ENCODE measurements around the gene ITGA2B. TPM values are rescaled to one million over a fixed set of nuclear protein-coding genes. Genes with fewer than 3 reads are reported as not detected.

Gene ITGA2B
- total and polyA plus RNA-seq, 2 experiments from 2014 or later, result 13.3 to 13.9 TPM

DNA sequence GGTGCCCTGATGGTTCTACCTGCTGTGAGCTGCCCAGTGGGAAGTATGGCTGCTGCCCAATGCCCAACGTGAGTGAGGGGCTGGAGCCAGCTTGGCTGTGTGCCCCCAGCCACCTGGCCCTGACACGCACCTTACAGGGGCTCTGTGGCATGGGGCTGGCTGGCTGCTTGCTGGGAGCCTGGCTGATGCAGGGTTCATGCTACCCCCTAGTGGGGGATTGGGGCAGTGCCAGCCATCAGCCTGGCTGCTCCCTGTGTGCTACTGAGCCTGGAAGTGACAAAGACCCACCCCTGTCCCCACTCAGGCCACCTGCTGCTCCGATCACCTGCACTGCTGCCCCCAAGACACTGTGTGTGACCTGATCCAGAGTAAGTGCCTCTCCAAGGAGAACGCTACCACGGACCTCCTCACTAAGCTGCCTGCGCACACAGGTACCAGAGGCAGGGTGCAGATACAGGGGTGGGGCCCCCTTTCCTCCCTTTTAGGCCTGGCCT lies 38.7 kb downstream of the ITGA2B start:
- TF ChIP-seq, protein P1, sequence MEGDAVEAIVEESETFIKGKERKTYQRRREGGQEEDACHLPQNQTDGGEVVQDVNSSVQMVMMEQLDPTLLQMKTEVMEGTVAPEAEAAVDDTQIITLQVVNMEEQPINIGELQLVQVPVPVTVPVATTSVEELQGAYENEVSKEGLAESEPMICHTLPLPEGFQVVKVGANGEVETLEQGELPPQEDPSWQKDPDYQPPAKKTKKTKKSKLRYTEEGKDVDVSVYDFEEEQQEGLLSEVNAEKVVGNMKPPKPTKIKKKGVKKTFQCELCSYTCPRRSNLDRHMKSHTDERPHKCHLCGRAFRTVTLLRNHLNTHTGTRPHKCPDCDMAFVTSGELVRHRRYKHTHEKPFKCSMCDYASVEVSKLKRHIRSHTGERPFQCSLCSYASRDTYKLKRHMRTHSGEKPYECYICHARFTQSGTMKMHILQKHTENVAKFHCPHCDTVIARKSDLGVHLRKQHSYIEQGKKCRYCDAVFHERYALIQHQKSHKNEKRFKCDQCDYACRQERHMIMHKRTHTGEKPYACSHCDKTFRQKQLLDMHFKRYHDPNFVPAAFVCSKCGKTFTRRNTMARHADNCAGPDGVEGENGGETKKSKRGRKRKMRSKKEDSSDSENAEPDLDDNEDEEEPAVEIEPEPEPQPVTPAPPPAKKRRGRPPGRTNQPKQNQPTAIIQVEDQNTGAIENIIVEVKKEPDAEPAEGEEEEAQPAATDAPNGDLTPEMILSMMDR (conservative IDR thresholded peaks at IDR 0.05; ENCODE audit: low read depth in 2 of 2), result peak; percentile 66 to 89
- TF ChIP-seq, protein P2, sequence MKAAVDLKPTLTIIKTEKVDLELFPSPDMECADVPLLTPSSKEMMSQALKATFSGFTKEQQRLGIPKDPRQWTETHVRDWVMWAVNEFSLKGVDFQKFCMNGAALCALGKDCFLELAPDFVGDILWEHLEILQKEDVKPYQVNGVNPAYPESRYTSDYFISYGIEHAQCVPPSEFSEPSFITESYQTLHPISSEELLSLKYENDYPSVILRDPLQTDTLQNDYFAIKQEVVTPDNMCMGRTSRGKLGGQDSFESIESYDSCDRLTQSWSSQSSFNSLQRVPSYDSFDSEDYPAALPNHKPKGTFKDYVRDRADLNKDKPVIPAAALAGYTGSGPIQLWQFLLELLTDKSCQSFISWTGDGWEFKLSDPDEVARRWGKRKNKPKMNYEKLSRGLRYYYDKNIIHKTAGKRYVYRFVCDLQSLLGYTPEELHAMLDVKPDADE (IDR thresholded peaks at IDR 0.05), result no peak
- Histone ChIP-seq H4K20me1 (replicated peaks; ENCODE audit: insufficient read depth) (peaks cover 3% of the 10 kb centered on the region; the same call in 1 of the 2 replicates), H3K79me2 (replicated peaks; ENCODE audit: insufficient read depth) (peaks cover 4% of the 10 kb centered on the region; the same call in 1 of the 2 replicates), H3K4me1 (ENCODE audit: insufficient read depth) (peaks cover 7% of the 10 kb centered on the region; the same call in 1 of the 2 replicates), H3K27me3 (ENCODE audit: insufficient read depth) (peaks cover 8% of the 10 kb centered on the region; the same call in 1 of the 2 replicates), H3K4me2 (no peak overlapping the region), H2AFZ (no peak overlapping the region), H3K9me2 (ENCODE audit: insufficient read depth) (no peaks in the 10 kb centered on the region), H3K36me3 (ENCODE audit: insufficient read depth) (no peaks in the 10 kb centered on the region), H3K4me3 (no peak overlapping the region), H3K27ac (ENCODE audit: low read depth) (no peak overlapping the region), H3F3A (replicated peaks; ENCODE audit: low read depth) (peaks cover 10% of the 10 kb centered on the region; the same call in 1 of the 2 replicates)
- DNase-seq (ENCODE audit: low spot score) (peak; percentile 85), ATAC-seq (peak; percentile 68)
- Mint-ChIP-seq H3K27ac (no peak overlapping the region), H3K27me3 (ENCODE audit: insufficient read depth, low read depth, poor library complexity) (peaks cover 22% of the 10 kb centered on the region), H3K9me3 (peaks cover 2% of the 10 kb centered on the region; the same call in 1 of the 3 replicates), H3K4me1 (peaks cover 12% of the 10 kb centered on the region), H3K4me3 (no peak overlapping the region), H3K36me3 (ENCODE audit: low read depth) (peaks cover 8% of the 10 kb centered on the region; the same call in 2 of the 3 replicates)

DNA sequence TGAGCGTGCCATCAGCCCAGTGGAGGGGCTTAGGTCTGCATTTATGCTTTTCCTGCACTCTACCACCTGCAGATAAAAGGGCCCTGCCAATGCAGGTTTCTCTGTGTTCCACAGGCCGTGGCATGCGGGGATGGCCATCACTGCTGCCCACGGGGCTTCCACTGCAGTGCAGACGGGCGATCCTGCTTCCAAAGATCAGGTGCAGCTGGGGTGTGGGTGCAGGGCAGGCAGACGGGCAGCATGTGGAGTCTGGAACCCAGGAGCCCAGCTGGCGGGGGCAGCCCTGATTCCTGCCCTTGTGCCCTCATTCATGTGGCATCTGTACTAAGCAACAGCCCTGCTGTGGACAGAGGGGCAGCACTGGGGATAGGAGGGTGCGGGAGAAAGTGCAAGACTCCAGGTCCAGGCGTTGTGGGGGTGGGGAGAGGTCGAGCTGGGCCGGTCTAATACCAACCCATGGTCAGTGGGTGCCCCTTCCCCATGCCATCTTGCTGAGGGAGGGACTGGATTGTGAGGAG lies 39.8 kb downstream of the ITGA2B start:
- Histone ChIP-seq H3K27ac (ENCODE audit: low read depth) (no peak overlapping the region), H3K79me2 (replicated peaks; ENCODE audit: insufficient read depth) (peaks cover 4% of the 10 kb centered on the region; the same call in 1 of the 2 replicates), H3K27me3 (ENCODE audit: insufficient read depth) (peaks cover 8% of the 10 kb centered on the region; the same call in 1 of the 2 replicates), H3K4me1 (ENCODE audit: insufficient read depth) (peaks cover 7% of the 10 kb centered on the region; the same call in 1 of the 2 replicates), H4K20me1 (replicated peaks; ENCODE audit: insufficient read depth) (peaks cover 3% of the 10 kb centered on the region; the same call in 1 of the 2 replicates), H3K4me2 (no peak overlapping the region), H3K4me3 (no peak overlapping the region), H3K36me3 (ENCODE audit: insufficient read depth) (no peaks in the 10 kb centered on the region), H2AFZ (no peak overlapping the region), H3K9me2 (ENCODE audit: insufficient read depth) (no peaks in the 10 kb centered on the region), H3F3A (replicated peaks; ENCODE audit: low read depth) (peaks cover 3% of the 10 kb centered on the region; the same call in 1 of the 2 replicates)
- H3K27me3 Mint-ChIP-seq (ENCODE audit: insufficient read depth, low read depth, poor library complexity), result peaks cover 21% of the 10 kb centered on the region
- no peak overlapping the region for H3K4me3 Mint-ChIP-seq
- peaks cover 8% of the 10 kb centered on the region; the same call in 2 of the 3 replicates for H3K36me3 Mint-ChIP-seq (ENCODE audit: low read depth)
- TF ChIP-seq ZNF114 (CRISPR knock-in tag; IDR thresholded peaks at IDR 0.05) (no peak), EZH2phosphoT487 (IDR thresholded peaks at IDR 0.05; ENCODE audit: unreplicated experiment) (no peak), STAT1 (IDR thresholded peaks at IDR 0.05; ENCODE audit: unreplicated experiment) (no peak), NANOG (IDR thresholded peaks at IDR 0.05; ENCODE audit: borderline replicate concordance) (no peak)
- TF ChIP-seq, protein P1 (conservative IDR thresholded peaks at IDR 0.05; ENCODE audit: low read depth in 2 of 2), result no peak
- TF ChIP-seq, protein P2 (IDR thresholded peaks at IDR 0.05), result no peak
- H3K4me1 Mint-ChIP-seq, result peaks cover 12% of the 10 kb centered on the region
- peaks cover 3% of the 10 kb centered on the region; the same call in 1 of the 3 replicates for H3K9me3 Mint-ChIP-seq
- H3K27ac Mint-ChIP-seq, result no peak overlapping the region
- ATAC-seq, result no peak
- no peak for DNase-seq (ENCODE audit: low spot score)
